ENCODE data around the gene KLHDC1. TPM values are rescaled to one million over a fixed set of nuclear protein-coding genes. Genes with fewer than 3 reads are reported as not detected.

KLHDC1 gene
- polyA plus RNA-seq, 3 donors = 0.92 to 1.6 (median 1.5) TPM

- H3K27ac ChIP-seq (ENCODE audit: low read depth in 1 of 2, low read length in 2 of 2) = no peak overlapping the region
- no peak overlapping the region for H3K4me3 ChIP-seq (replicated peaks in 1 of 3; ENCODE audit: low read depth in 2 of 3, low read length in 3 of 3)
- H3K36me3 ChIP-seq (replicated peaks in 1 of 2; ENCODE audit: control insufficient read depth in 1 of 2, insufficient read depth in 2 of 2, low read length in 2 of 2) = no peaks in the 10 kb centered on the region
- Mint-ChIP-seq H3K4me3 (no peak overlapping the region), H3K9me3 (peaks cover 0 to 3% (median 0%) of the 10 kb centered on the region in 7 donors), H3K4me1 (no peaks in the 10 kb centered on the region), H3K27me3 (ENCODE audit: low read depth in 3 of 3) (peaks cover 0 to 2% (median 0%) of the 10 kb centered on the region in 3 donors), H3K36me3 (peaks cover 5 to 6% of the 10 kb centered on the region in 2 donors), H3K27ac (no peak overlapping the region)
- H3K9me3 ChIP-seq (replicated peaks in 1 of 2; ENCODE audit: control insufficient read depth in 1 of 2, insufficient read depth in 1 of 2, low read length in 2 of 2) = no peaks in the 10 kb centered on the region
- H3K27me3 ChIP-seq (ENCODE audit: control insufficient read depth in 2 of 2, insufficient read depth in 2 of 2, low read length in 2 of 2) = no peaks in the 10 kb centered on the region
- H3K9ac ChIP-seq (ENCODE audit: insufficient read depth, low read length, poor library complexity, severe bottlenecking) = no peak overlapping the region
- H3K4me2 ChIP-seq (replicated peaks; ENCODE audit: extremely low read depth, low read length, poor library complexity, severe bottlenecking) = no peak overlapping the region
- DNase-seq = no peak
- WGBS (ENCODE audit: insufficient coverage) = no CpG with 5 or more reads among the region's 2 CpGs
- intact Hi-C loops (cut with micrococcal nuclease) = no loop called here
- no peak overlapping the region for H2AFZ ChIP-seq (ENCODE audit: insufficient read depth, low read depth, low read length, poor library complexity, severe bottlenecking)
- no peaks in the 10 kb centered on the region for H3K79me2 ChIP-seq (ENCODE audit: insufficient read depth, low read length)
- no peaks in the 10 kb centered on the region for H4K20me1 ChIP-seq (ENCODE audit: insufficient read depth, low read length)
- TF ChIP-seq, protein P1, sequence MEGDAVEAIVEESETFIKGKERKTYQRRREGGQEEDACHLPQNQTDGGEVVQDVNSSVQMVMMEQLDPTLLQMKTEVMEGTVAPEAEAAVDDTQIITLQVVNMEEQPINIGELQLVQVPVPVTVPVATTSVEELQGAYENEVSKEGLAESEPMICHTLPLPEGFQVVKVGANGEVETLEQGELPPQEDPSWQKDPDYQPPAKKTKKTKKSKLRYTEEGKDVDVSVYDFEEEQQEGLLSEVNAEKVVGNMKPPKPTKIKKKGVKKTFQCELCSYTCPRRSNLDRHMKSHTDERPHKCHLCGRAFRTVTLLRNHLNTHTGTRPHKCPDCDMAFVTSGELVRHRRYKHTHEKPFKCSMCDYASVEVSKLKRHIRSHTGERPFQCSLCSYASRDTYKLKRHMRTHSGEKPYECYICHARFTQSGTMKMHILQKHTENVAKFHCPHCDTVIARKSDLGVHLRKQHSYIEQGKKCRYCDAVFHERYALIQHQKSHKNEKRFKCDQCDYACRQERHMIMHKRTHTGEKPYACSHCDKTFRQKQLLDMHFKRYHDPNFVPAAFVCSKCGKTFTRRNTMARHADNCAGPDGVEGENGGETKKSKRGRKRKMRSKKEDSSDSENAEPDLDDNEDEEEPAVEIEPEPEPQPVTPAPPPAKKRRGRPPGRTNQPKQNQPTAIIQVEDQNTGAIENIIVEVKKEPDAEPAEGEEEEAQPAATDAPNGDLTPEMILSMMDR (IDR thresholded peaks at IDR 0.05) = no peak
- H3K4me1 ChIP-seq (ENCODE audit: control insufficient read depth in 1 of 2, insufficient read depth in 2 of 2, low read length in 2 of 2) = no peaks in the 10 kb centered on the region
These were observed 33.1 kb upstream of the KLHDC1 start for GRCh38 chr14:49659526-49660455.

DNA sequence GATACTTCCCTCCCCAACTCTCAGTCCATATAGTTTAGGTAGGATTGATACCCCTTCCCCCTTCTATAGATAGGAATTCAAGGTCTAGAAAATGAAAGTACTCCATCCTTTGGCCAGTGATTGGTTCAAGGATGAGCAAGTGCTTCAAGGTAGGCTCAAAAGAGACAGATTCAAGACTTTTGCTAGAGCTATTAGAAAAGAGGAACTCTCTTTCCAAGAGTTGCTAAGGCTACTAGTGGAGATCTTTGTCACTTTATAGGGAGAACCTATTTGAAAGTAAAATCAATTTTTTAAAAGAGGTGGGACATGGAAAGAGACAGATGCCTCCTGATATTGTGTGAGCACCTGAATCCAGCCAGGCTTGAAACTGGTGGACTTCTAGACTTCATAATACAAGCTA, 22.4 kb upstream of the KLHDC1 start:
- Histone ChIP-seq H3K9ac (ENCODE audit: insufficient read depth, low read length, poor library complexity, severe bottlenecking) (no peak overlapping the region), H3K9me3 (replicated peaks in 1 of 2; ENCODE audit: control insufficient read depth in 1 of 2, insufficient read depth in 1 of 2, low read length in 2 of 2) (no peaks in the 10 kb centered on the region), H4K20me1 (ENCODE audit: insufficient read depth, low read length) (no peaks in the 10 kb centered on the region), H3K79me2 (ENCODE audit: insufficient read depth, low read length) (no peaks in the 10 kb centered on the region), H3K4me3 (replicated peaks in 1 of 3; ENCODE audit: low read depth in 2 of 3, low read length in 3 of 3) (no peak overlapping the region), H2AFZ (ENCODE audit: insufficient read depth, low read depth, low read length, poor library complexity, severe bottlenecking) (peak overlapping the region; percentile 49), H3K4me2 (replicated peaks; ENCODE audit: extremely low read depth, low read length, poor library complexity, severe bottlenecking) (no peak overlapping the region), H3K36me3 (replicated peaks in 1 of 2; ENCODE audit: control insufficient read depth in 1 of 2, insufficient read depth in 2 of 2, low read length in 2 of 2) (peaks cover 4 to 9% of the 10 kb centered on the region in 2 donors), H3K27me3 (ENCODE audit: control insufficient read depth in 2 of 2, insufficient read depth in 2 of 2, low read length in 2 of 2) (no peaks in the 10 kb centered on the region), H3K27ac (ENCODE audit: low read depth in 1 of 2, low read length in 2 of 2) (peak overlapping the region in 1 of 2 donors; percentile 13), H3K4me1 (ENCODE audit: control insufficient read depth in 1 of 2, insufficient read depth in 2 of 2, low read length in 2 of 2) (no peaks in the 10 kb centered on the region)
- intact Hi-C loops (cut with micrococcal nuclease) = no loop called here
- no peaks in the 10 kb centered on the region for H3K27me3 Mint-ChIP-seq (ENCODE audit: low read depth in 3 of 3)
- TF ChIP-seq, protein P1 (IDR thresholded peaks at IDR 0.05) = no peak
- DNase-seq = no peak
- no peak overlapping the region for H3K27ac Mint-ChIP-seq
- peaks cover 10 to 34% of the 10 kb centered on the region in 2 donors for H3K36me3 Mint-ChIP-seq
- H3K4me1 Mint-ChIP-seq = no peaks in the 10 kb centered on the region
- H3K9me3 Mint-ChIP-seq = no peaks in the 10 kb centered on the region
- no peak overlapping the region for H3K4me3 Mint-ChIP-seq

Measured in CD14-positive monocyte (primary cell).